GM19468 (cell line): ENCODE results near the gene DSTN.
"Not testable (repeated sequence)": the region's sequence is repeated elsewhere in the genome, so short reads cannot be mapped to it uniquely, and the experiment has no call there.

Experiments
- ATAC-seq: cut with Tn5 transposase; IDR thresholded peaks from one replicate; pipeline ENCODE4 v1.9.1; 2021; ENCODE audit warnings: mild to moderate bottlenecking, moderate library complexity, moderate number of reproducible peaks; ENCODE audit not compliant: unreplicated experiment; ENCODE audit errors: extremely low read depth

The DSTN gene

GRCh38 chr20:17657898-17658647, 88.2 kb downstream of the DSTN start:
- ATAC-seq = no peak

- no peak for ATAC-seq
Measured at GRCh38 chr20:17658648-17658993, 88.7 kb downstream of the DSTN start.

DNA sequence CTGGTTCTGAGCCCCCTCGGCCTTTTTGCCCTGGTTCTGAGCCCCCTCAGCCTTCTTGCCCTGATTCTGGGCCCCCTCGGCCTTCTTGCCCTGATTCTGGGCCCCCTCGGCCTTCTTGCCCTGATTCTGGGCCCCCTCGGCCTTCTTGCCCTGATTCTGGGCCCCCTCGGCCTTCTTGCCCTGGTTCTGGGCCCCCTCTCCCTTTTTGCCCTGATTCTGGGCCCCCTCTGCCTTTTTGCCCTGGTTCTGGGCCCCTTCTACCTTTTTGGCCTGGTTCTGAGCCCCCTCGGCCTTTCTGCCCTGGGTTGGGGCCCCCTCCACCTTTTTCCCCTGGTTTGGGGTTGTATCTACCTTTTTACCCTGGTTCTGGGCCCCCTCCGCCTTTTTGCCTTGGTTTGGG, 89.5 kb downstream of the DSTN start:
- not testable (repeated sequence) for ATAC-seq
